Ectodermal cell (in vitro differentiated cells): ENCODE measurements around the gene IRF8.

Source experiments
- H3K27ac ChIP-seq: 2 replicates; pipeline ENCODE4 v1.7.0; 2013; ENCODE audit warnings: mild to moderate bottlenecking, low read depth, low read length; ENCODE audit not compliant: insufficient read depth, poor library complexity, severe bottlenecking
- H3K27me3 ChIP-seq: 2 replicates; pipeline ENCODE4 v1.7.0; 2013; ENCODE audit warnings: mild to moderate bottlenecking, low read length; ENCODE audit not compliant: insufficient read depth, control insufficient read depth, poor library complexity, severe bottlenecking
- H3K36me3 ChIP-seq: one replicate; pipeline ENCODE4 v1.7.0; 2013; ENCODE audit warnings: low read length; ENCODE audit not compliant: control insufficient read depth, insufficient read depth
- H3K4me1 ChIP-seq: one replicate; pipeline ENCODE4 v1.7.0; 2013; ENCODE audit warnings: low read length; ENCODE audit not compliant: control insufficient read depth, insufficient read depth
- H3K4me3 ChIP-seq: 2 replicates; pipeline ENCODE4 v1.7.0; 2013; ENCODE audit warnings: low read depth, low read length, control low read depth; ENCODE audit not compliant: insufficient read depth
- H3K9me3 ChIP-seq: 2 replicates; pipeline ENCODE4 v1.7.0; 2013; ENCODE audit warnings: mild to moderate bottlenecking, low read length, moderate library complexity; ENCODE audit not compliant: control insufficient read depth
- WGBS, 2 experiments: methylation state at CpG; one replicate each; pipeline ENCODE4 v1.1.7; 2013; ENCODE audit warnings: missing lambda C conversion rate in 2 of 2; 5-methylcytosine and 5-hydroxymethylcytosine counted together

IRF8 gene

DNA sequence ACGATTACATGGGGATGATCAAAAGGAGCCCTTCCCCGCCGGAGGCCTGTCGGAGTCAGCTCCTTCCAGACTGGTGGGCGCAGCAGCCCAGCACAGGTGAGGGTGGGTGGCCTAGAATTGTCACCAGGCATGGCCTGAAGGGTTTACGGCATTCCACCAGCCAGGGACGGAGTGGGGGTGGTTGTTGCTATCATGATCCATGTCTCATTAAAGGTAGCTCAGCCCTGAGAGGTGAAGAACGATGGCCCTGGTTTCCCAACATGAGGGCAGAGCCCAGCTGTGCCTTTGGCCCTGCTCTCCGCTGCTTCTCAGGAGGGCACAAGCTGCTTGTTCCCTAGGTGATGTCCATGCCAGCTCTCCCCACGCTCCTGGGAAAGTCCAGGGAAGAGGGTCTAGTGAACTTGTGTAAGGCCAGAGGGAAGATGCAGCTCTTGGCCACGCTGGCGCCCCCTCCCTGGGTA is 14.2 kb downstream of the IRF8 start:
- WGBS, 2 experiments, result 92 to 93% methylated on average over 12 of the region's 12 CpGs
- H3K4me1 ChIP-seq, result peaks cover 28% of the 10 kb centered on the region
- H3K27ac ChIP-seq, result no peak overlapping the region
- no peaks in the 10 kb centered on the region for H3K9me3 ChIP-seq
- peaks cover 3% of the 10 kb centered on the region for H3K27me3 ChIP-seq
- H3K4me3 ChIP-seq, result no peak overlapping the region
- no peaks in the 10 kb centered on the region for H3K36me3 ChIP-seq

DNA sequence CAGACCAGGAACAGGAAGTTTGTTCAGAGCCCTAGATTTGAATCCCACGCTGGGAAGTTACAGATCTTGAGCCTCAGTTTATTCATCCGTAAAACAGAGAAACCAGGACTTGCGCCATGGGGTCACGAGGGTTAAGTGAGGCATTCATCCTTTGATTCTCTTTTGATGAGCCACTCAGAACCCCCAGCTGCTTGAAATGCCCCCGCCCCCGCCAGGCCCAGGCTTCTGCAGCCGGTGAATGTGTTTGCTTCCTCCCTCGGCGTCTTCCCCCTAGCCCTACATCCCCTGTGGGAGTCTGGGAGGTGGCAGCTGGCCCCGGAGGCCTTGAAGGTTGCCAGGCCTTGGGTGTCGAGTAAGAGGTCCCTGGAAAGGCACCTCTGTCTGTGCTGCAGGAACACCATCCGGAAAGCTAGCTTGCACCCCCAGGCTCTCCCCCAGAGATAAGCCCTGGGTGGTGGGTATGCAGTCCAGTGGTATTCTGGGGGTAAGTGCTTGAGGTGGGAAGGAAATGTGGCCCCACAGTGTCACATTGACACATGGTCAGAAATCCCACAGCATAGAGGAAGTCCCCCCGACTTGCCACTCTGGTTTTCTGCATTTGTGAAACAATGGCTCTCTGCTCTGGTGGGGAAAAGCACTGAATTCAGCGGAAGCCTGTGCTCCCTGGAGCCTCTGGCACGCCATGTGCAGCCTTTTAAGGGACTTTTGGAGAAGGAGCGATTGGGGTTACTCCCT is 14.9 kb downstream of the IRF8 start:
- Histone ChIP-seq H3K36me3 (no peaks in the 10 kb centered on the region), H3K4me3 (no peak overlapping the region), H3K27me3 (peaks cover 3% of the 10 kb centered on the region), H3K27ac (no peak overlapping the region), H3K4me1 (peaks cover 28% of the 10 kb centered on the region), H3K9me3 (no peaks in the 10 kb centered on the region)
- 75 to 77% methylated on average over 16 of the region's 16 CpGs for WGBS, 2 experiments

DNA sequence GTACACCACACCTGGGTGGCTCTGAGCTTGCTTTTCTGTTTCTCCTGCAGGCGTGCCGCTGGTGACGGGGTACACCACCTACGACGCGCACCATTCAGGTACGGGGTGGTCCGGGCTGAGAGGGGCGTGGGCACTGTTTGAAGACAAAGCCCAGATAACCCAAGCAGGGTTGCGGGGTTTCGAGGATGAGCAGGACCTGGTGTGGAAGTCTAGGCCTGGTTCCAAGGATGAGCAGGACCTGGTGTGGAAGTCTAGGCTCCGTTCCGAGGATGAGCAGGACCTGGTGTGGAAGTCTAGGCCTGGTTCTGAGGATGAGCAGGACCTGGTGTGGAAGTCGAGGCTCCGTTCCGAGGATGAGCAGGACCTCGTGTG is 15.4 kb downstream of the IRF8 start:
- no peaks in the 10 kb centered on the region for H3K9me3 ChIP-seq
- no peak overlapping the region for H3K27ac ChIP-seq
- peaks cover 3% of the 10 kb centered on the region for H3K27me3 ChIP-seq
- H3K36me3 ChIP-seq, result no peaks in the 10 kb centered on the region
- no peak overlapping the region for H3K4me3 ChIP-seq
- peaks cover 28% of the 10 kb centered on the region for H3K4me1 ChIP-seq
- 95% methylated on average over 17 of the region's 17 CpGs for WGBS, 2 experiments

DNA sequence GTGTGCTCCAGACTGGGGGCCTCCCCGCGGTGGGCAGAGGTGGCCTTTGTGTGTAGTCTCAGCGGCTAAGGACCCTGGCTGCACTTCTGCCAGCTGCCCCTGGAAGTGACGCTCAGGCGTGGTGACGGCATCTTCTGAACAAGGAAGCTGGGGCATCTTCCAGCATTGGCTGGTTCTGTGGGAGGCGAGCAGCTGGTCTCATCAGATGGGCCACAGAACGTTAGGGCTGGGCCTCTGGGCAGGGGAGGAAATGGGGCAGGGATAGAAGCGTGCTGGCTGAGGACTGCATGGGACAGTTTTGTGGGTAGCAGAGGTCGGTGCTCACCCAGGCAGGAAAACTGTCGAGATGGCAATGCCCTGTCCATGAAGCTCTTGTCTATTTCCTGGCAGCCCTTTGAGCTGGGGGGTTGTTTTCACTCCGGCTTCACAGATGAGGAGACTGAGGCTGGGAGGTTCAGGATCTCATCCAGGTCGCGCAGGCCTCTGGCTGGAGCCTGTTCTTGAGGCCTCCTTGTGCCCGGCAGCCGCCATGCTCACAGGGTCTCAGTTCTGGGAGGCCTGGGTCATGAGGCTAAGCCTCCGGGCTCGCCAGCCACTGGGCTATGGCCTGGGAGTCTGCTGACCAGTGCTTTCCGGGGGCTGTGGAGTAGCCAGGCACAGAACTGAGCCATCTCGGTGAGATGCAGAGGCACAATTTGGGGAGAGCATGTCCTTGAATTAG is 16.3 kb downstream of the IRF8 start:
- H3K27ac ChIP-seq, result no peak overlapping the region
- WGBS, 2 experiments, result 94% methylated on average over 20 of the region's 20 CpGs
- H3K36me3 ChIP-seq, result no peaks in the 10 kb centered on the region
- peaks cover 28% of the 10 kb centered on the region for H3K4me1 ChIP-seq
- no peak overlapping the region for H3K4me3 ChIP-seq
- no peaks in the 10 kb centered on the region for H3K9me3 ChIP-seq
- H3K27me3 ChIP-seq, result peaks cover 3% of the 10 kb centered on the region

DNA sequence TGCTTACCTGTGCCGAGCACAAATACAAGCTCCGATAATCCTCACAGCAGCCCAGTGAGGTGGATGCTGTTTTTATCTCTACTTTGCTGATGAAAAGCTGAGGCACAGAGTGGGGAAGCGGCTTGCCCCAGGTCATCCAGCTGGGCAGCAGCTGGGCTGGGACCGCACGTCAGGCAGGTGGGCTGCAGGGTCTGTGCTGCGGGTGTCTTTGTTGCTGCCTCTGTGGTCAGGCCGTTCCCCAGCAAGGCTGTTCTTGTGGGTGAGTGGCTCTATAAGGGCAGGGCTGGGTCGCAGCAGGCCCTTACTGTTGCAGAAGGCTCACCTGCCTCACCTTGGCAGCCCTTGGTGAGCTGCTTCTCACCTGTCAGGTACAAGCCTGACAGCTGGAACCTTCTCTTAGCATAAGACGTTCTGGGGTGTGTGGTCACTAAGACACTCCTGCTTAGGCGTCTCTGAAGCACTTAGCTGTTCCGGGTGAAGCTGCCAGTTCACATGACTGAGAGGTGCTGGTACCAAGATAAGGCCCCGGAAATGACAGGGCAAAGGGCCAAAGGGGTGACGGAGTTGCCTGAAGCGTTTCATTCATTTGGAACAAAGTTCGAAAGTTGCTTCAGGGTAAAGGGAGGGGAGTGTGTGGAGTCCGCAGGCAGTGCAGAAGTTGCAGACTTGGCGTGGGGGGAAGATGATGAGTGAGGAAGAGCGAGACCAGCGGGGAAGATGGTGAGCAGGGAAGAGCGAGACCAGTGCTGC is 17.4 kb downstream of the IRF8 start:
- H3K36me3 ChIP-seq, result no peaks in the 10 kb centered on the region
- H3K27ac ChIP-seq, result no peak overlapping the region
- WGBS, 2 experiments, result 95% methylated on average over 20 of the region's 20 CpGs
- H3K4me3 ChIP-seq, result no peak overlapping the region
- peaks cover 2% of the 10 kb centered on the region for H3K27me3 ChIP-seq
- H3K4me1 ChIP-seq, result peaks cover 28% of the 10 kb centered on the region
- no peaks in the 10 kb centered on the region for H3K9me3 ChIP-seq

DNA sequence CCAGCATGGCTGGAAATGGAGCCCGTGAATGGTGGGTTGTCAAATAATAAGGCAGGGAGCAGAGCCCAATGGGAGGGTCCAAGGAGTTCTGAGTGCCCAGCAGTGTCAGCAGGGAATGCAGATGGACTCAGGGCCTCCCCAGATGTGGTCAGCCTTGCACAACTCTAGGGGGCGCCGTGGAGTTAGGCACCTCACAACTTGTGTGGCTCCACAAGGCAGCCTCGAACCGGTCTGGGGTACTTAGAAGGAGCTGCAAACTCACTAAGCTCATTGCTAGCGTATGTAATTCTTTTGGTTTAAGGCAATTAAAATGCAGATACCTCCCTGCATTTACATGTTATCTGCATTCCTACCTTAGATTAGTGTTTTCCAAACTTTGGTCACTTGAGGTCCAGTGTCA is 18.1 kb downstream of the IRF8 start:
- Histone ChIP-seq H3K4me1 (peaks cover 23% of the 10 kb centered on the region), H3K36me3 (no peaks in the 10 kb centered on the region), H3K9me3 (no peaks in the 10 kb centered on the region), H3K27ac (no peak overlapping the region), H3K4me3 (no peak overlapping the region), H3K27me3 (no peaks in the 10 kb centered on the region)
- 90 to 92% methylated on average over 6 of the region's 6 CpGs for WGBS, 2 experiments

DNA sequence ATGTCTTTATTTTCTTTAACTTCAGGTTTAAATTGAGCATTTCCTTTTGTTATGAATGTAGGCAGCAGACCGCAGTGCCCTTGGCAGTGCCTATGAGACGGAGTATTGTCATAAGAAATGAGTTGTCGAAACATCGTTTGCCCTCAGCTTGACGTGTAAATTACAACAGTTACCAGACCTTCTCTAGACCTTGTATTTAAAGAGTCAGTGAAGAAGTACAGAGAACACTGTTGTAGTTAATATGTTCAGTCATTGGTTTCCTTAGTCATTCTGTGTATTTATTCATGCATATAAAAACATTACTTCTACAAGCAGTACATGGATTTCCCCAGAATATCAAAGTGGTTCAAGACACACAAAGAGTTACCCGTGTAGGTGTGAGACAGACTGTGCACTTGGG is 19.0 kb downstream of the IRF8 start:
- Histone ChIP-seq H3K36me3 (no peaks in the 10 kb centered on the region), H3K4me1 (peaks cover 13% of the 10 kb centered on the region), H3K9me3 (no peaks in the 10 kb centered on the region), H3K27me3 (no peaks in the 10 kb centered on the region), H3K4me3 (no peak overlapping the region), H3K27ac (no peak overlapping the region)
- 92 to 93% methylated on average over 6 of the region's 6 CpGs for WGBS, 2 experiments

DNA sequence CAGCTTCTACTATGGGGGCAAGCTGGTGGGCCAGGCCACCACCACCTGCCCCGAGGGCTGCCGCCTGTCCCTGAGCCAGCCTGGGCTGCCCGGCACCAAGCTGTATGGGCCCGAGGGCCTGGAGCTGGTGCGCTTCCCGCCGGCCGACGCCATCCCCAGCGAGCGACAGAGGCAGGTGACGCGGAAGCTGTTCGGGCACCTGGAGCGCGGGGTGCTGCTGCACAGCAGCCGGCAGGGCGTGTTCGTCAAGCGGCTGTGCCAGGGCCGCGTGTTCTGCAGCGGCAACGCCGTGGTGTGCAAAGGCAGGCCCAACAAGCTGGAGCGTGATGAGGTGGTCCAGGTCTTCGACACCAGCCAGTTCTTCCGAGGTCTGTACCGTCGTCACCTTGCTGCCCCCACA is 19.5 kb downstream of the IRF8 start:
- no peaks in the 10 kb centered on the region for H3K27me3 ChIP-seq
- 95 to 96% methylated on average over 30 of the region's 30 CpGs for WGBS, 2 experiments

DNA sequence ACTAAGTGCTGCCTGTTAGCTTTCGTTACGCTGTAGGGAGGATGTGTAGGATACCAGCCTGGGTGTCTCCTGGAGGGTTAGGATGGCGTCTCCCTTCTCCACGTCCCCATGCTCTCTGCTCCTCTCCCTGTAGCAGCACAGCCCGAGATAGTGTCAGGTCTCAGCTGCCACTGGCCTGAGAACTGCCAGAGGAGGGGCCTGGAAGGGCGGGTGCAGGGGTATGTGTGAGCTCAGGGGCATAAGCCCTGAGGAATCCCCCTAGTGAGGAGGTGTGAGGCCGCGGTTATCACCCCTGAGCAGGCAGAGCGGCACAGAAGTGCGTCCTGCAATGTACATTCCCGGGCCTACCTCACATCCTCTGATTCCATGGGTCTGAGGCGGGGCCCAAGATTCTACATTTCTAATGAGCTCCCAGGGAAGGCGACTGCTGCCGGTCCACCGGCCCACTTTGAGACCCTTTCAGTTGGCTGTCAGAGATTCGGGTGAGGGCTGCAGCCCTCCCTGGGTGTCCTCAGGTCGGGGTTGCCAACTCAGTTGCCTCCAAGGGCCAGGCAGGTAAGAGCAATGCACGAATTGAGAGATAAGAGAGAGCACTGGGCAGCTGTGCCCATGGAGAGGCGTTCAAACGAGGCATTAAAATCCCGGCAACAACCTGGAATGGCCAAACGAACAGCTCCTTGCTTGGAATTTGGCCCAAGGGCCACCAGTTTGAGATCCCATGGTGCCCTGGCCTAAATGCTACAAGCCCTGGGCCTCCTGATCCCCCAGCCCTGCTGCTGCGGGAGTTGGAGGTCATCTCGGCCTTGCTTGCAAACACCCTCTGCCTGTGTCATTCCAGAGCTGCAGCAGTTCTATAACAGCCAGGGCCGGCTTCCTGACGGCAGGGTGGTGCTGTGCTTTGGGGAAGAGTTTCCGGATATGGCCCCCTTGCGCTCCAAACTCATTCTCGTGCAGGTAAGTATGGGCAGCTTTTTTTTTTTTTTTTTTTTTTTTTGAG is 20.6 kb downstream of the IRF8 start:
- no peaks in the 10 kb centered on the region for H3K36me3 ChIP-seq
- H3K9me3 ChIP-seq, result no peaks in the 10 kb centered on the region
- no peaks in the 10 kb centered on the region for H3K27me3 ChIP-seq
- no peak overlapping the region for H3K4me3 ChIP-seq
- H3K4me1 ChIP-seq, result no peaks in the 10 kb centered on the region
- 90 to 92% methylated on average over 29 of the region's 29 CpGs for WGBS, 2 experiments
- no peak overlapping the region for H3K27ac ChIP-seq

More for the DNA sequence above, 19.5 kb downstream of the IRF8 start:
- H3K27ac ChIP-seq, result no peak overlapping the region
- H3K9me3 ChIP-seq, result no peaks in the 10 kb centered on the region
- H3K4me3 ChIP-seq, result no peak overlapping the region
- H3K4me1 ChIP-seq, result peaks cover 8% of the 10 kb centered on the region
- no peaks in the 10 kb centered on the region for H3K36me3 ChIP-seq
